Hindlimb muscle (tissue), 1 donor: ENCODE results near the gene BRI3BP. TPM values are rescaled to one million over a fixed set of nuclear protein-coding genes. Genes with fewer than 3 reads are reported as not detected.
"Not testable (repeated sequence)": the region's sequence is repeated elsewhere in the genome, so short reads cannot be mapped to it uniquely, and the experiment has no call there.

Experiments
- DNase-seq: peaks from one replicate; pipeline ENCODE4 v3.0.0-alpha.2; 2013
- polyA plus RNA-seq: library from polyadenylated mRNA; unstranded; fragments of 120-200 nt; gene quantifications from one replicate; pipeline ENCODE4 v1.2.1, GENCODE V29; 2013; ENCODE audit not compliant: insufficient read length

The BRI3BP gene
- polyA plus RNA-seq, 1 donor = 2.6 TPM

DNA sequence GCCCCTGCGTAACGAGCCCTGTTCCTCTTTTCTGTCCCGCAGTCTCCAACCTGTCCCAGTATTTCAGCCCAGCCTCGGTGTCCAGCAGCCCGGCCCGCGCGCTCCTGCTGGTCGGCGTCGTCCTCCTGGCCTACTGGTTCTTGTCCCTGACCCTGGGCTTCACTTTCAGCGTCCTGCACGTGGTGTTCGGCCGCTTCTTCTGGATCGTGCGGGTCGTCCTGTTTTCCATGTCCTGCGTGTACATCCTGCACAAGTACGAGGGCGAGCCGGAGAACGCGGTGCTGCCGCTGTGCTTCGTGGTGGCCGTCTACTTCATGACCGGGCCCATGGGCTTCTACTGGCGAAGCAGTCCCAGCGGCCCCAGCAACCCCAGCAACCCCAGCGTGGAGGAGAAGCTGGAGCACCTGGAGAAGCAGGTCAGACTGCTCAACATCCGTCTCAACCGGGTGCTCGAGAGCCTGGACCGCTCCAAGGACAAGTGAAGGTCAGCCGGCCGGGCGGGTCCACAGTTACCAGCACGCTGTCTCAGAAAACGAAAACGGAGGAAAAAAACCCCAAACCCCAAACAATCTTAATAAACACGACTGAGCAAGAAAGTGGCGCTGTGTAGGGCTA, 31.6 kb downstream of the BRI3BP start:
- no peak for DNase-seq

DNA sequence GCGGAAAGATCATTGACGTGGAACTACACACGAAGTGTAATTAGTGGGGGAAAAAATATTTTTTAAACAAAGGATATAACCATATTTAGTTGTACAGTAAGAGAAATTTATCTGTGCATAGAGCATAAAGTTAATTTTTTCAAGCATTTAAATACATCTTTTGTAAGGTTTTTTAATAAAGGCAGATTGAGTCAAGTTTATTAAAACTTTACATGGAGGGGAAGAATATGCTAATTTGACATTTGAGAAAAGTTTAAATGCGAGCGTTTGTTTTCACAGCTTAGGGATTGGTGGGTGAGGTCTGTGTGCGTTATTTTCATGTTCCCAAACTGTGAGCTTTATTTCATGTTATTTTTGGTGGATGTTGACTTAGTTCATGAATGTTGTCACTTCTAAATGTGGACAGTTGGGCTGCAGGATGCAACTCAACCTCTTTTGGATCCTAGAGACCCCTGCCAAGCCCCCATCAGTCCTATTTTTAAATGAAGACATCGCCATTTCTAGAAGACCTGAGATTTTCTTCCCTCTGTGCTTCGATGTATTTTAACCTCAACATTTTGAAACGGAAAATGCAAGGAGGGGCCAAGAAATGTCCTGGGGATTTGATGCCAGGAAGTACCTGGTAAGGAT, 32.3 kb downstream of the BRI3BP start:
- DNase-seq = no peak

DNA sequence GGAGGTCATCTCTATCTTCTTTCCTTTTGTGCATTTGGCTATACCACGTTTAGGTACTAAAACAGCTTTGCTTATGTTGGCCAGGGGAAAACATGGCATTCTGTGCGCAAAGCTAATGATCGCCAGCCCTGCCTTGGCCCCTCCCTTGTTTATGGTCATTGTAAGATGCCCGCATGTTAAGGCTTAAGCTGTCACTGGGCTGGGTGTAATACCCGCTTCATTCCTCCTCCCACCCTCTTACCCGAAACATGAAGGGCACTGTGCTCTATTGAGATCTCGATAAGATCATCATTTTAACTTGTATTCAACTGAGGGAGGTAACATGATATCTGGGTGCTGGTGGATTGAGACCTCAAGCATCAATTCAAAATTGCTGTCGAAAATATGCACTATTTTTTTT, 34.7 kb downstream of the BRI3BP start:
- DNase-seq = no peak

DNA sequence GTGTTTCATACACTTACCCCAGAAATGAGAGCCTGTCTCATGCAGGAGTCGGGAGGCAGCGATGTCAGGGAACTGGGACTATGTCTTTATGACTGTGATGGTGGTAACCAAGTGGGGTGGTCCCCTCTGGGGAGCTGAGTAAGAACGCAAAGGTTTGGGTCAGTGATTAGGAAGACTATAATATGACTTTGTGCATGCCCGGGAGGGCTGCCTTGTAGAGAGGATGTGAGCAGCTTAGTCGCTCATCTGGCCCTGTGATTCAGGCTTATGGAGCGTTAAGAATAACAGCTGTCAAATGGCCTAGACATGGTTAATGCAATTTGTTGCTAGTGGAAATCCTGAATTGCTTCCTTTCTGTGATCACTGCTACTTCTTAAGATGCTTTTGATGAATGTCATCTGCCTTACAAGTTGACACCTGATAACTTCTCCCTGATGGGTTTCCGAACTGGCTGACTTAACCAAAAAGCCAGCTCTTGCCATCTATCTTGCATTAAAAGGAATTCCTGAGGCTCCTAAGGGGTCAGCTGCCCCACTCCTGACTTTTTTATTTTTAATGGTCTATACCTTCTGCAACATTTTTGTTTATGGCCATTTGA, 36.4 kb downstream of the BRI3BP start:
- no peak for DNase-seq

DNA sequence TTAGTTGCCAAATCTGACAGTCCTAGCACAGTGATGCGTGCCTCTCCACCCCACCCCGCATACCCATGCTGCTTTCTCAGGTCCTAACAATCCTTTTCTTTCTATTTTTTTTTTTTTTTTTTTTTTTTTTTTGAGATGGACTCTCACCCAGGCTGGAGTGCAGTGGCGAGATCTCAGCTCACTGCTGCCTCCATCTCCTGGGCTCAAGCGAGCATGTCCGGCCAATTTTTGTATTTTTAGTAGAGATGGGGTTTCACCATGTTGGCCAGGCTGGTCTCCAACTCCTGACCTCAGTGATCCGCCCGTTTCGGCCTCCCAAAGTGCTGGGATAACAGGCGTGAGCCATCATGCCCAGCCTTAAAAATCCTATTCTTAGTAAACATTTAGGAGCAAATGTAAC, 38.0 kb downstream of the BRI3BP start:
- not testable (repeated sequence) for DNase-seq

DNA sequence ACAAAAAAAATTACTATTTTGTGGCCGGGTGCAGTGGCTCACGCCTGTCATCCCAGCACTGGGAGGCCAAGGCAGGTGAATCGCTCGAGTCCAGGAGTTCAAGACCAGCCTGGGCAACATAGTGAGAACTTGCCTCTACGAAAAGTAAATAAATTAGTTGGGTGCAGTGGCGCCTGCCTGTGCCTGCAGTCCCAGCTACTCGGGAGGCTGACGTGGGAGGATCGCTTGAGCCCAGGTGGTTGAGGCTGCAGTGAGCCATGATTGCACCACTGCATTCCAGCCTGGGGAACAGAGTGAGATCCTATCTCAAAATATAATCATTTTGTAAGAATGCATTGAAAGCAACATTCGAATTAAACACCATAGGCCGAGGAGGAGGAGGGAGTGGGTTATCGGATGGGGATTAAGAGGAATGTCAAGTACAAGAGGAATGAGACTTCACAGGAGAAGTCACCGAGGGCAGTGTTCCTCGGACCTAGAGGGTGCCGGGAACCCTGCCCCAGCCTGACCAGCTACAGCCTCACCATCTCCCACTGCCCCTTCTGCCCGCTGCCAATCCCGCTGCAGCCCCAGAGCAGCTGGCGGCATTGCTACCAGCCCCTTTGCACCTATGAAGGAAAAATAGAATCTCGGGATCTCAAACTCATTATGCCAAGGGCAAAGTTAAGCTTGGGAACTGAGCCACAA, 39.2 kb downstream of the BRI3BP start:
- DNase-seq = no peak

DNA sequence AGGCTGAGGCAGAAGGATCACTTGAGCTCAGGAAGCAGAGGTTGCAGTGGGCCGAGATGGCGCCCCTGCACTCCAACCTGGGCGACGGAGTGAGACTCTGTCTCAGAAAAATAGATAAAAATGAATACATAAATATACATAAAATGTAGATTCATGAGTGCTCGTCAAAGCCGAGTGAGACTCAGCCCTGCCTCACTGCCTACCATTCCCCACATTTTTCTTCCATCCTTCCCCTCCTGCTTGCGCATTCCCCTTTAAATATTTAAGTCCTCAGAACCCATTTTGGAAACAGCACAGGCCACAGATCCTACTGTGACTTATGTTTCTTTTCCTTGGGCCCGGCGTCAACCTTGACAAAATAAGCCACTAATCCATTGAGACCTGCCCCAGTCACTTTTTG, 39.8 kb downstream of the BRI3BP start:
- DNase-seq = no peak

DNA sequence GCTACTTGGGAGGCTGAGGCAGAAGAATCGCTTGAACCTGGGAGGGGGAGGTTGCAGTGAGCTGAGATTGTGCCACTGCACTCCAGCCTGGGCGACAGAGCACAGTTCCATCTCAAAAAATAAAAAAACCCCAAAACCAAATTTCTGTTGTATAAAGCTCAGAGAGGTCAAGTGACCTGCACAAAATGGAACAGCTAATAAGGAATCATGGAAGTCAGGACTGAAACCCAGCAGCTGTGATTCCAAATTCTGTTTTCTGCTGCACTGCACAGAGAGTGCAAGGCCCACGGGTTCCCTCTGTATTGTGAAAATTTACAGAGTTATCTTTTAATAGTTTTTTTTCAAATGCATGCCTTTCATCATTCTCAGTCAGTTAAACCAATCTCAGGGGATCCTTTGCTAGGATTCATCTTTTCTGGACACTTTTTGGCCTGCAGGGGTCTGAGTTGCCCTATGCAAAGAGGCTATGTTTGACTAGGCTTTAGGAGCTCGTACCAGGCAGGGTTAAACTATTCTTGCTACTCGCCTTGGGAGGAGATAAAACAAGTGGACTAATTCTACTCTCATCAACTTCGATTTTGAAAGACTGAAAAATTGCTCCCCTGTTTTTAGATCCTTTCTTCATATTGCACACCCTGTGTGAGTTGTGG, 45.7 kb downstream of the BRI3BP start:
- no peak for DNase-seq

DNA sequence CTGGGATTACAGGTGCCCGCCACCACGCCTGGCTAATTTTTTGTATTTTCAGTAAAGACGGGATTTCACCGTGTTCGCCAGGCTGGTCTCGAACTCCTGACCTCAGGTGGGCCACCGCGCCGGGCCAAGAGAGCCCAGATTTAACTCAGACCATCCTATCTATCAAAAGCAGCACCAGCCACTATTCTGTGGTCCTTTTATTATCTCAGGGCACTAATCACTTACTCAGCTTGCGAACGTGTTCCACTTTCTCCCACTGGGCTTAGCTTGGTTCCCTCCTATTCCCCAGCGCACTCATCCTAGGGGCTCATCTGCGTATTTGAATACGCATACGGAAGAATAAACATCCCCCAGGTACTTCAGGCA, 55.6 kb downstream of the BRI3BP start:
- DNase-seq = no peak

DNA sequence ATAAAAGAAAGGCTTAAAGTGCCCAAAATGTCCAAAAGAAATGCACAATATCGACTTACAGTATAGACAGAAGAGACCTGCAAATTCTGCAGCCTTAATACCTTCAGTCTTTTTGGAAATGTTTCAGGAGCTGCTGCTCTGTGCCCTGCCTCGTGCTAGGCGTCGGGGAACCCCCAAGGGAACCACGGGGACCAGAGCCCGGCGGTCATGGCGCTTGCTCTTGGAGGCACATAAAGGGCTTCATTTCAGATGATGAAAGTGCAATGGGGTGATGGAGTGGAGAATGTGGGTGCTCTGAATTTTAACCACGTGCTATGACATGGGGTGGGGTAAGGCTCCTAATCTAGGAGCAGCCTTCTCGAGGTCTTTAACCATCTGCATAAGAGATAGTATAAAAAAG, 57.0 kb downstream of the BRI3BP start:
- DNase-seq = no peak

DNA sequence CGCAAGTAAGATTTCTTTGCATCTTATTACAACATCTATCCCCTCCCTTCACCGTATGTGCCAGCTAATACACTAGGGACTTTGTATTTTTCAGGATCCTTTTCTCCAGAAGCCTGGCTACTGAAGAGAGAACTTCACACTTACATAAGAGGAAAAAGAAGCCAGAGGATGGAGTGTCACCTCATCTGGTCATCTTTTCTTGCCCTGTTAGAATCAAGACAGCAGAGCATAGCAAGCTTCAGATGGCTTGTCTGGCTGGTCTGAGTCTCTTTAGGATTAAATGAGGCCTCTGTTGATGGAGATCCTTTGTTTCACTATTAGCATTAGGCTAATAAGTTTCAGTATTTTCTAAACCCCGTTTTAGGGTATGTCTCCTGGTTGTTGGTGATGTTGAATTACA, 57.4 kb downstream of the BRI3BP start:
- DNase-seq = no peak

DNA sequence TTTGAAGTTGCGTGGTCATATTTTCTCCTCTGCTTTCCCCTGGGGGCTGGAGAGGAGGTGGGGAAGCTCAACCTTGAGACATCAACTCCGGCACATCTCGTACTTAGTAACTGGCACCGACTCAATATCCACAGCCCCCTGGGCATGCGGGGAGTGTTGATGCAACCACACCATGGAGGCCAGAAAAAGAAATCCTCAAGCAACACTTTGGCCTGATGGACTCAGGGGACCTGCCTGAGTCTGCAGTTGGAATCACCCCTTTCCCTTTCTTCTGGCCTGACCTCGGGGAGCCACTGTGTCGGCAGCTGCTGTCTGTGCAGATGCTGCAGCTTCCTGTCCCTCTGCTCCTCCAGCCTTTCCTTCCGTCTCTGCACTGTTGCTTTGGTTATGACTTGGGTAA, 60.4 kb downstream of the BRI3BP start:
- DNase-seq = no peak

DNA sequence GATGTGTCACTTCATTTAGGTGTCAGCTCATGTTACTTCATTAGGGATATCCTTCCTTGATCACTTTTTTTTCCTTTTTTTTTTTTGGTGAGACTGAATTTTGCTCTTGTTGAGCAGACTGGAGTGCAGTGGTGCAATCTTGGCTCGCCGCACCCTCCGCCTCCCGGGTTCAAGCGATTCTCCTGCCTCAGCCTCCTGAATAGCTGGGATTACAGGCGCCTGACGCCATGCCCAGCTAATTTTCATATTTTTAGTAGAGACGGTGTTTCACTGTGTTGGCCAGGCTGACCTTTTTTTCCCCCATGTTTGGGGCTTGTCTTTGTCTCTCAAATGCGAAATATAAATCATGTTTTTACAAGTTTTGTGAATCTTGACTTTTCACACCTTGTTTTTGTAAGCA, 62.1 kb downstream of the BRI3BP start:
- no peak for DNase-seq

DNA sequence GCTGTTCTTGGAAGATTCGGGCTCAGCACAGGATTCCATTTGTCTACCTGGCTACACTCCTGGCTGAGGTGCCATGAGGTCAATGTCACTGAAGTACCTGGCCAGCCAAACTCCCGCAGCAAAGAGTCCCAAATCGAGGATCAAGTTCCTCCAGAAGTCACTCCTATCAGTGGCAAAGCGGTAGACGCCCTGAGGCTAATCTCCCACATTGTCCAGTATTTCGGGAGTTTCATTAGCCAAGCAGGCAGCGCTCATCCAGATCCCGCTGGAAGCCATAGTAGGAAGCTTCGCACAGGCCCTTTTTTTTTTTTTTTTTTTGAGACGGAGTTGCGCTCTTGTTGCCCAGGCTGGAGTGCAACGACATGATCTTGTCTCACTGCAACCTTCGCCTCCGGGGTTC, 62.9 kb downstream of the BRI3BP start:
- DNase-seq = no peak

DNA sequence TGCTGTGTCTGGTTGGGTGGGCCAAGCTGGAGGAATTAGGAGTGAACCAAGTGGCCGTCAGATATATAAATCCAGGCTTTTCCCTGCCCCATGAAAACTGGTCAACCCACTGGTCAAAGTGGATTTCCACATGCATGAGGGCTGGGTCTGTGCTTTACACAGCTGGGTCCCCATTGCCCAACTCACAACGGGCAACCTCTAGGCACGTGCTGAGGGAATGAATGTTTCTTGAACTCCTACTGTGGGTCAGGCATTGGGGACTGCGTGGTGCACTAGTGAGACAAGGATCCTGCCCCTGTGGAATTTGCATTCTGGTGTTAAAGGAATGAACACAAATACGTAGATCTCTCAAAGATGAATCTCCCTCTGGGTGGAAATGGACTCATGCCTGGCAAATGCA, 64.3 kb downstream of the BRI3BP start:
- no peak for DNase-seq

DNA sequence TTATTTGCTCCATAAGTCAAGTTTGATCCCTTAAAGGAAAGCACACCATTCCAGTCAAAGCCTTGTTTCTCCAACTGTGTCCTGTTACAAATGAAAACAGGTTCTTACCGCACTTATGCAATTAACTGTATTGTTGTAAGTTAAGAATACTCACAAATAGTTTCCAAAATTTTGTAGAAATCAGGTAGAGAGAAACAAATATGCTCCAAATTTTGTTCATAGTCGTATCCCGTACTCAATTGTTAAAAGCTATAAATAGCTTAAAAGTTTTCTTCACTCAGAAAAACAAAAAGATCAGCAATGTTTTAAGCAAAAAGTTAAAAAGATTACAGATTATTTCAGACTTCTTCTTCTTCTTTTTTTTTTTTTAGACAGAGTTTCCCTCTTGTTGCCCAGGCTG, 67.8 kb downstream of the BRI3BP start:
- DNase-seq = no peak

DNA sequence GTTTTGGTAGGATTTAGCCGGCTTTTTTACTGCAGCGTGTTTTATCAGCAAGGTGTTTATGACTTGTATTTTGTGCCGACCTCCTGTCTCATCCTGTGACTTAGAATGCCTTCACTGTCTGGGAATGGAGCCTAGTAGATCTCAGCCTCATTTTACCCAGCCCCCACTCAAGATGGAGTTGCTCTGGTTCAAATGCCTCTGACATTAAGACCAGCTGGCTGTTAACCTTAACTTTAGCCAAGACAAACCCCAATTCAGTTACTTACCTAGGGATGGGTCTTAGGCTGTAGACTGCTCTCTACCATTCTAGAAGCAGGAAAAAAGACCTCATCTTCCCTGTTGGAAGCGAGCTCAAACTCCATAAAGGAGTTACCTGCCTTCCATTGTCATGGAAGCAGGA, 70.1 kb downstream of the BRI3BP start:
- not testable (repeated sequence) for DNase-seq

DNA sequence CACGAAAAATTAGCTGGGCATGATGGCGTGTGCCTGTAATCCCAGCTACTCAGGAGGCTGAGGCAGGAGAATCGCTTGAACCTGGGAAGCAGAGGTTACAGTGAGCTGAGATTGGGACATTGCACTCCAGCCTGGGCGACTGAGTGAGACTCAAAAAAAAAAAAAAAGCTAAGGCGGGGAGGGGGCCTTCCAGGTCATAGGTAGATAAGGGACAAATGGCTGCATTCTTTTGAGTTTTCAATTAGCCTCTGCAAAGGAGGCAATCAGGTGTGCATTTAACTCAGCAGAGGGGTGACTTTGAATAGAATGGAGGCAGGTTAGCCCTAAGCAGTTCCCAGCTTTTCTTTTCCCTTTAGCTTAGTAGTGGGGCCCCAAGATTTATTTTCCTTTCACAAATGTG, 71.0 kb downstream of the BRI3BP start:
- no peak for DNase-seq

DNA sequence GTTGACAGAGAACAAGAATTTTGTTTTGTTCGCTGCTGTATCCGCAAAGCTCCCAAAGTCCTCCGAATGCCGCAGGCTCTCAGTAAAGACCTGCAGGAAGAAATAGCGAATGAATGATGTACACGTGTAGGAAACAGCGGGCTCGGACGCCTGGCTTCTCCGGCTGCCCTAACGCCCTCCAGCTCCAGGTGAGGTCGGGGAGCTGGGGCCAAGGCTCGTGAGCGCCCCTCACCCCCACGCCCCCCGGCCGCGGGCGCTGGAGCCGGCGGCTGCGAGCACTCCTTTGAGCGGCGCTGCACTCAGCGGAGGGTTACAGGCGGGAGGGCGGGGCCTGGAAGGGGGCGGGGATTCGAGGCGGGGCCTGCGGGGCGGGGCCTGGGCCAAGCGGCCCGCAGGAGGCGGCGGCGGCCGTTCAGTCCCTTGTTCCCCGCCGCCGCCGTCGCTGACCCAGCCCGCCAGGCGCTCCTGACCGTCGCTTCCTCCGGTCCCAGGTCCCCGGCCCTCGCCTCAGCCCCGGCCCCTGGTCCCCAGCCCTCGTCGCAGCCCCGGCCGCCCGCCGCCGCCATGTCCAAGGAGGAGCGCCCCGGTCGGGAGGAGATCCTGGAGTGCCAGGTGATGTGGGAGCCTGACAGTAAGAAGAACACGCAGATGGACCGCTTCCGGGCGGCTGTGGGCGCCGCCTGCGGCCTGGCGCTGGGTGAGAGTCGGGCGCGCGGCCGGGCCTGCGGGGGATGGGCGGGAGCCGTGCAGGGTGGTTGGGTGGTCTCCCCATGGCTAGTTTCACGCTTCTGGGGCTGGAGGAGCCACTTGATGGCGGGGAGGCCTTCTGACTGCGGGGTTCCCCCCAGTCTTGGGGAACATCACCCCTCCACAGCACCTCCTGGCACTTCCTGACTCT, 71.8 kb downstream of the BRI3BP start, which contains the start of gene AACS:
AACS (plus strand) TSS at position 415 of the 898 bp plus-strand sequence; CDS start at position 565, 150 bp downstream.
- peak; percentile 74 for DNase-seq

DNA sequence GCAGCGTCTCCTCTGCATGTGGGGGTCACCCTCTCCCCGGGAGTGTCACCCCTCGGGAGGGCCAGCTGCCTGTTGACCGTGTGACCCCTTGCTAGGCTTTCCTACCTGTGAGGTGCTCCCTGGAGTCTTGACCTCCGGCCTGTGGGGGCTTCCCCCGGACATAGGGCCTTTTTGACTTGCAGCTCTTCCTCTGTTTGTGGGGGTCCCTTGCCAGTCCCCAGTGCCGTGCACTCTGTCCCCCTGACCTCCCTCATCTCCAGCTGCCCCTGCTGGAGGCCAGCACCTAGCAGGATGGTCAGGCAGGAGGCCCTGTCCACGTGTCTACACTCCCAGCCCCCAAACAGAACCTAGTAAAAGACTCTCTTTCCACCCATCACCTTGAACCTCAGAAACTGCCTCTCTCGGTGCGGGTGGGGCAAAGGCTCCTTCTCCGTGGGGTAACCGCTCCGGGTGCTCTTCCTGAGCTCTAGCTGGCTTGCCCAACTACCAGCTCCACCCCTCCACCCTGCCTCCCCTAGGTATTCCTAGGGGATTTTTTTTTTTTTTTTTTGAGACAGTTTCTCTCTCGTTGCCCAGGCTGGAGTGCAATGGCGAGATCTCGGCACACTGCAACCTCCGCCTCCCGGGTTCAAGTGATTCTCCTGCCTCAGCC, 72.6 kb downstream of the BRI3BP start:
- no peak for DNase-seq

DNA sequence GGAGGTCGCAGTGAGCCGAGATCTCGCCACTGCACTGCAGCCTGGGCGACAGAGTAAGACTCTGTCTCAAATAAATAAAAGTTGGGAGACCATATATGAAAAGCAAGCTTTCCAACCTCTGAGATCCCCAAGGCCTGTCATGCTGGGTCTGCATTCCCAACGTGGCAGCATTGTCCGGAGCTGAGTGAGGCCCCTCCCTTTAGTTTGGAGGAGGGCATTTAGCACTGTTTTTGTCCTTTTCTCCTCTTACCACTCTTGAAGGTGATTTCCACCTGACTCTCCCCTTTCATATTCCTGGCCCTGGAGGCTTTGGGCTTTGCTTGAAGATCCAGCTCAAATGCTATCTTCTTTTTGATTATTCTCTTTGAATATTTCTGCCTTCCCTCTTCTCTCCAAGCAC, 74.9 kb downstream of the BRI3BP start:
- no peak for DNase-seq

DNA sequence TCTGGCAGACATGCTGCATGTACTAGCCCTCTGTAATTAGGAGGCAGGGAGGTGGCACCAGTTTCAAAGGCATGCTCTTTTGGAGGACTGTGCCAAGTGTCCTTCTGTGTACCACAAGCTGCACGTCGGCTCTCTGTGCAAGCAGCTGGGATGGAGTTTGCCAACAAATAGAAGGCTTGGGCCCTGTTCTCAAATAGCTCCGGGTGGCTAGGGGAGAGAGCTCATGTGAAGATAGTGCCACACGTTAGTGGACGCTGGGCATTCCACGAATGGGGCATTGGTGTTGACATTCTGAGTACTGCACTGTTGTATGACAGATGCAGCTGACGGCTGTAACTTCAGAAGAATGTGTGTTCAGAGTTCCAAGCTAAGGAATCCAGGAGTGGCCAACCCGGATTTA, 76.2 kb downstream of the BRI3BP start:
- DNase-seq = no peak
